Measurements from ENCODE around the gene ENO1.

Gene ENO1

GRCh38 chr1:8813016-8813763 lies 65.3 kb downstream of the ENO1 start:
- TF ChIP-seq, protein P1, sequence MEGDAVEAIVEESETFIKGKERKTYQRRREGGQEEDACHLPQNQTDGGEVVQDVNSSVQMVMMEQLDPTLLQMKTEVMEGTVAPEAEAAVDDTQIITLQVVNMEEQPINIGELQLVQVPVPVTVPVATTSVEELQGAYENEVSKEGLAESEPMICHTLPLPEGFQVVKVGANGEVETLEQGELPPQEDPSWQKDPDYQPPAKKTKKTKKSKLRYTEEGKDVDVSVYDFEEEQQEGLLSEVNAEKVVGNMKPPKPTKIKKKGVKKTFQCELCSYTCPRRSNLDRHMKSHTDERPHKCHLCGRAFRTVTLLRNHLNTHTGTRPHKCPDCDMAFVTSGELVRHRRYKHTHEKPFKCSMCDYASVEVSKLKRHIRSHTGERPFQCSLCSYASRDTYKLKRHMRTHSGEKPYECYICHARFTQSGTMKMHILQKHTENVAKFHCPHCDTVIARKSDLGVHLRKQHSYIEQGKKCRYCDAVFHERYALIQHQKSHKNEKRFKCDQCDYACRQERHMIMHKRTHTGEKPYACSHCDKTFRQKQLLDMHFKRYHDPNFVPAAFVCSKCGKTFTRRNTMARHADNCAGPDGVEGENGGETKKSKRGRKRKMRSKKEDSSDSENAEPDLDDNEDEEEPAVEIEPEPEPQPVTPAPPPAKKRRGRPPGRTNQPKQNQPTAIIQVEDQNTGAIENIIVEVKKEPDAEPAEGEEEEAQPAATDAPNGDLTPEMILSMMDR (IDR thresholded peaks at IDR 0.05; ENCODE audit: unreplicated experiment in 3 of 3), result no peak
- H3K36me3 Mint-ChIP-seq (ENCODE audit: low read depth), result no peaks in the 10 kb centered on the region
- peaks cover 47% of the 10 kb centered on the region for H3K4me1 Mint-ChIP-seq

GRCh38 chr1:8812081-8812480 lies 66.4 kb downstream of the ENO1 start:
- H3K27me3 Mint-ChIP-seq (ENCODE audit: low read depth), result no peaks in the 10 kb centered on the region

More at GRCh38 chr1:8813016-8813763, 65.3 kb downstream of the ENO1 start:
- Mint-ChIP-seq H3K27me3 (ENCODE audit: low read depth) (no peaks in the 10 kb centered on the region), H3K4me3 (peak overlapping the region in 2 of 3 experiments; percentile 10 to 50), H3K27ac (peak overlapping the region; percentile 44 to 66 (median 51)), H3K9me3 (no peaks in the 10 kb centered on the region)

More at GRCh38 chr1:8812081-8812480, 66.4 kb downstream of the ENO1 start:
- peaks cover 48% of the 10 kb centered on the region for H3K4me1 Mint-ChIP-seq
- TF ChIP-seq, protein P1 (IDR thresholded peaks at IDR 0.05; ENCODE audit: unreplicated experiment in 3 of 3), result no peak
- no peak overlapping the region for H3K4me3 Mint-ChIP-seq
- H3K36me3 Mint-ChIP-seq (ENCODE audit: low read depth), result no peaks in the 10 kb centered on the region
- H3K27ac Mint-ChIP-seq, result peak overlapping the region in 1 of 3 experiments; percentile 59
- no peaks in the 10 kb centered on the region for H3K9me3 Mint-ChIP-seq
